Omental fat pad (tissue), 4 donors: ENCODE measurements around the gene WDHD1. TPM values are rescaled to one million over a fixed set of nuclear protein-coding genes. Genes with fewer than 3 reads are reported as not detected.
"Not testable (repeated sequence)": the region's sequence is repeated elsewhere in the genome, so short reads cannot be mapped to it uniquely, and the experiment has no call there.

Experiments used
- ATAC-seq: fragments of 150-250 bp; one replicate; pipeline ENCODE4 v1.9.1; 2016; ENCODE audit warnings: mild to moderate bottlenecking, moderate library complexity; ENCODE audit not compliant: low FRiP score
- DNase-seq: peaks from one replicate; pipeline ENCODE4 v3.0.0-alpha.2; 2019; ENCODE audit warnings: low spot score
- CTCF ChIP-seq, 3 donors: fragments of 450-650 bp; IDR thresholded peaks; one replicate each; pipeline ENCODE4 v1.5.1; 2016 to 2017; ENCODE audit warnings: antibody characterized with exemption in 3 of 3, mild to moderate bottlenecking in 3 of 3, moderate library complexity in 2 of 3
- total RNA-seq, 4 donors: library from RNA; depleted of rRNA; stranded (reverse); fragments of >200 nt; gene quantifications; one replicate each; pipeline ENCODE4 v1.1.0, GENCODE V29; 2016

Gene WDHD1
- total RNA-seq, 4 donors from 2014 or later = 1.4 to 2.0 (median 1.6) TPM

GRCh38 chr14:55070981-55071411, 44.1 kb upstream of the WDHD1 start:
- TF ChIP-seq CTCF (IDR thresholded peaks at IDR 0.05) = no peak
- ATAC-seq = no peak
- DNase-seq = no peak

GRCh38 chr14:55066223-55066622, 39.3 kb upstream of the WDHD1 start:
- no peak for DNase-seq
- ATAC-seq = no peak
- no peak for TF ChIP-seq CTCF (IDR thresholded peaks at IDR 0.05)

- TF ChIP-seq CTCF (IDR thresholded peaks at IDR 0.05) = no peak
- DNase-seq = no peak
- no peak for ATAC-seq
Measured at GRCh38 chr14:55065411-55065810, 38.5 kb upstream of the WDHD1 start.

GRCh38 chr14:55064896-55065295, 38.0 kb upstream of the WDHD1 start:
- not testable (repeated sequence) for ATAC-seq

GRCh38 chr14:55062517-55063351, 35.8 kb upstream of the WDHD1 start:
- DNase-seq (no peak), ATAC-seq (peak; percentile 74)
- no peak for TF ChIP-seq CTCF (IDR thresholded peaks at IDR 0.05)

More at GRCh38 chr14:55064896-55065295, 38.0 kb upstream of the WDHD1 start:
- not testable (repeated sequence) for DNase-seq

- no peak for TF ChIP-seq CTCF (IDR thresholded peaks at IDR 0.05)
- ATAC-seq (no peak), DNase-seq (no peak)
Measured at GRCh38 chr14:55059333-55059732, 32.4 kb upstream of the WDHD1 start.

- DNase-seq (no peak), ATAC-seq (no peak)
Measured at GRCh38 chr14:55057919-55058318, 31.0 kb upstream of the WDHD1 start.

More at GRCh38 chr14:55057919-55058318, 31.0 kb upstream of the WDHD1 start:
- TF ChIP-seq CTCF (IDR thresholded peaks at IDR 0.05) = no peak
